ENCODE measurements around the gene NF2.
A peak's percentile ranks its signal among the peaks of the same experiment; 100 is the strongest.
"Not testable (repeated sequence)": the region's sequence is repeated elsewhere in the genome, so short reads cannot be mapped to it uniquely, and the experiment has no call there.

Gene NF2

GRCh38 chr22:29597871-29598683, 5.4 kb upstream of the NF2 start:
- DNase-seq: not testable (repeated sequence)

DNA sequence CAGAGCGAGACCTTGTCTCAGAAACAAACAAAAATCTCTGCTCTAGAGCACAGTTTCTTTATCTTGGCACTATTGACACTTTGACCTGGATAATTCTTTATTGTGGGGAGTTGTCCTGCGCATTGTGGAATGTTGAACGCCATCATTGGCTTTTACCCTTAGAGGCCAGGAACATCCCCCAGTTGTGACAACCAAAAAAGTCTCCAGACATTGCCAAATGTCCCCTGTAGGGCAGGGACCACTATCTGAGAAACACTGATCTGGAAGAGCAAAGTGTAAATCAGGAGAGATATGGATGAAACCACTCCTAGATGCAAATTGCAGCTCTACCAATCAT, 4.8 kb upstream of the NF2 start:
- no peak for DNase-seq

- DNase-seq: peak; percentile 20 to 41
Observed at GRCh38 chr22:29604076-29604360, 585 bp downstream of the NF2 start.

DNA sequence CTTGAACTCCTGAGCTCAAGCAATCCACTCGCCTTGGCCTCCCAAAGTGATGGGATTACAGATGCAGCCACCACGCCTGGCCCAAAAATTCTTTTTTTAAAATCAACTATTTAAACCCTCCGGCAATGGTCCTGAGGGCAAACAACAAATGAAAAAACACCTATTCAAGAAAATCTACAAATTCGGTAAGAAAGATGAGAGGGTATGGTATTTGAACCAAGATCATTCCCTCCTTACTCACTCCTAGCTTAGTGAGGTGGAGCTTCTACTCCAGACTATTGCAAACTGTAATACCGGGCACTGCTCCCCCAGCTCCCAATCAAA, 2.1 kb downstream of the NF2 start:
- DNase-seq: no peak

DNA sequence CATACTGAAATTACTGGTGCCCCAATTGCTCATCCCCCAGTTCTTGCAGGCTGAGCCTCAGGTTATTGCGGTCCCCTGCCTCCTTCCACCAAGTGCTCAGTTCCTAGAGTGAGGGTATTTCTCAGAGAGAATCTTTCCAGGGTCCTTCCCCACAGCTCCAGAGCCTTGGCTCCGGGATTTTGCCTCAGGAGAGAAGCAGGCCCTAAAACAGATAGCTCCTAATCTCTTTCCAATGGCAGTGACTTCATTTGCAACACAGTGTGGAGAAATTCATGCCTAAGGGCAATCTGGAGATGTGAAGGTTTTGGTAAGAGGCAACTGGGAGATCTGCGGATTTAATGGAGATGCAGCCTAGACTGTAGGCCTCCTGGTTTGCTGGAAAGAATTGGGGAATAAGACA, 2.9 kb downstream of the NF2 start:
- DNase-seq: no peak

- no peak for DNase-seq
Observed at GRCh38 chr22:29607426-29607825, 4.0 kb downstream of the NF2 start.

DNA sequence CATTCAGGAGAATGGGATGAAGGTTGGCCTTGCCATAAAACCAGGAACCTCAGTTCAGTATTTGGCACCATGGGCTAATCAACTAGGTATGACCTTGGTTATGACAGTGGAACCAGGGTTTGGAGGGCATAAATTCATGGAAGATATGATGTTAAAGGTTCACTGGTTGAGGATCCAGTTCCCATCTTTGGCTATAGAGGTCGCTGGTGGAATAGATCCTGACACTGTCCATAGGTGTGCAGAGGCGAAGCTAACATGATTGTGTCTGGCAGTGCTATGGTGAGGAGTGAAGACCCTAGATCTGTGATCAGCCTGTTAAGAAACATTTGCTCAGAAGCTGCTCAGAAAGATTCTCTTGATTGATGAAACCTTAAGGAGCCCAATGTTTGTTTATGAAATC, 5.7 kb downstream of the NF2 start:
- DNase-seq: no peak

DNA sequence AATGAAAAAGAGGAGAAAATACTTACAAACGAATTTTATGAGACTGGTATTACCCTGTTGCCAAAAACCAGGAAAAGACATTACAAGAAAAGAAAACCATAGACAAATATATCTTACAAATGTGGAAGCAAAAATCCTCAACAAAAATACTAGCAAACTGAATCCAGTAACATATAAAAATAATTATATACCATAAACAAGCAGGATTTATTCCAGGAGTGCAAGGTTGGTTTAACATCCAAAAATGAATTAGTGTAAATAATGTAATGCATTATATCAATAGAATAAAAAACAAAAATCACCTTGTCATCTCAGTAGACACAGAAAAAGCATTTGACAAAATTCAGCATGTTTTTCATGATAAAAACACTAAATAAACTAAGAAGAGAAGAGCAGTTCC, 7.3 kb downstream of the NF2 start:
- DNase-seq: no peak

DNA sequence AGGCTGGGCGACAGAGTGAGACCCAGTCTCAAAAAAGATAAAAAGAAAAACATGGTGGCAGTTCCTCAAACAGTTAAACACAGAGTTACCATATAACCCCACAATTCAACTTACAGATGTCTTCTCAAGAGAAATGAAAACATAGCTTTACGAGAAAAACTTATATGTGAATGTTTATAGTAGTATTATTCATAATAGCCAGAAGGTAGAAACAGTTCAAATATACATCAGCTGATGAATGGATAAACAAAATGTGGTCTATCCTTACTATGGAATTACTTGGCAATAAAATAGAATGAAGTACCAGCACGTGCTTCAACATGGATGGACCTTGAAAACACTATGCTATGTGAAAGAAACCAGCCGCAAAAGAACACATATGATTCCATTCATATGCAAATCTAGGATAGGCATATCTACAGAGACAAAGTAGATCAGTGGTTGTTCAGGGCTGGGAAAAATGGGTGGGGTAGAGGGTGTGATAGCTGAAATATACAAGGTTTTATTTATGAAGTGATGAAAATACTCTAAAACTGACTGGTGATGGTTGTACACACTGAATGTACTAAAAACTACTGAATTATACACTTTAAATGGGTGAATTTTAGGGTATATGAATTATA, 12.4 kb downstream of the NF2 start:
- no peak for DNase-seq

DNA sequence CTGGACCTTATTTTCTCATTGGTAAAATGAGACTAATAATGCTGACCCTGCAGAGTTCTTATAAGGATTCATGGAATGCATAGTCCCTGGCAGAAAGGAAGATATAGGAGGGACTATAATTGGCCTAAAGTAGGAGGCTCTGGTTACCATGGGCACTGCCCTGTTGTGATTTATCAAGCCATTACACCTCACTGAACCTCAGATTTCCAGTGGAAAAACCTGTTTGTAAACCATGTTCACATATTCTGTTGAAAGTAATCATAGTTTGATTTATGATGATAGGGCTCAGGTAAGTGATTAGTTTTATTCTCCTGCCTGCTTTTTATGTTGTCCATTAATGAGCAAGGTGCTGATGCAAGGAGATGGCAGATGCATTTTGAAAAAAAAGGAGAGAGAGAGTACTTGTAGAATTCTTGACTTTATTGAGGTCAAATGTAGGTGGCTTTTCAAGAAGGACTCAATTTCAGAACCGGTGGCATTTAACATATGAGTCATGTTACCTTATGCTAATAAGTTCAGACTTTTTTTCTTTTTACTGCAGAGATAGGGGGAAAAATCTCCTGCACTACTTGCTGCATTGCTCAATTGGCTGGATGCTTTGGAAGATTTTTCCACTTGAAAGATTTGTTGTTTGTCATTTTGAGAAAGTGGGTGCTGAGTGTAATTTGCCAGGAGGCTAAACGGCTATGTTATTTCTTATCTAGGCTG, 14.6 kb downstream of the NF2 start:
- no peak for DNase-seq

DNA sequence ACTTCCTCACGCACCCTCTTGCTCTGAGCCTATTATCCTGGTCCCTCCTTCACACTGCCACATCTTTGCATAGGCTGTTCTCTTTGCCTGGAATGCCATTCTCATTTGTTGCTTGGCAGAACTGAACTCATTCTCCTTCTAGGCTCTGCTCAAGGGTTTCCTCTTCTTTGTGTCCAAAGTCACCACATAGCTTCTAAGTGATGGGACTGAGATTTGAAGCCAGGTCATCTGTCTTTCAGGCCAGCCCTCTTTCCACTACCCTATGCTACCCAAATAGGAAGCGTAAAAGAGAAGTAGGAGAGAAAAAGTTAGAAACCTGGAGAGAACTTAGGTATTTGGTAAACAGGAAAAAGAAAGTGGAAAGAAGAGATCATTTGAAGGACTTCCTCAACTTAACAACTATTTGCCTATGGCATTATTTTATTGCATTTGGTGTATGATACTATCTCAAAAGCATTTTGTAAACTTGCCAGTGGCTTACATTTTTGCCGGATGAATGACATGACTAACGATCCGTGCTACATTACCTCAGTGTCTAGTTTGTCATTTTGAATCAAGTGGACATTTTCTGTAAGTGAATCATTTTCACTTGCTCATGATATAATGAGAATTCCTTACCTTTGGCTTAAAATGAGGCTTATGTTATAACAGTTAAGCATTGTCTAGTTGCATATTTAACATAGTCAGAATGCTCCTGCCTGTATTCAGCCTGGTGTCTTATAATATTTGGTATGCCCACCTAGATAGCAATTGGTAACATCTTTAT, 18.5 kb downstream of the NF2 start:
- DNase-seq: no peak

GRCh38 chr22:29623059-29623458, 19.6 kb downstream of the NF2 start:
- DNase-seq: no peak

- peak; percentile 51 to 60 for DNase-seq
Observed at GRCh38 chr22:29623553-29624169, 20.2 kb downstream of the NF2 start.

DNA sequence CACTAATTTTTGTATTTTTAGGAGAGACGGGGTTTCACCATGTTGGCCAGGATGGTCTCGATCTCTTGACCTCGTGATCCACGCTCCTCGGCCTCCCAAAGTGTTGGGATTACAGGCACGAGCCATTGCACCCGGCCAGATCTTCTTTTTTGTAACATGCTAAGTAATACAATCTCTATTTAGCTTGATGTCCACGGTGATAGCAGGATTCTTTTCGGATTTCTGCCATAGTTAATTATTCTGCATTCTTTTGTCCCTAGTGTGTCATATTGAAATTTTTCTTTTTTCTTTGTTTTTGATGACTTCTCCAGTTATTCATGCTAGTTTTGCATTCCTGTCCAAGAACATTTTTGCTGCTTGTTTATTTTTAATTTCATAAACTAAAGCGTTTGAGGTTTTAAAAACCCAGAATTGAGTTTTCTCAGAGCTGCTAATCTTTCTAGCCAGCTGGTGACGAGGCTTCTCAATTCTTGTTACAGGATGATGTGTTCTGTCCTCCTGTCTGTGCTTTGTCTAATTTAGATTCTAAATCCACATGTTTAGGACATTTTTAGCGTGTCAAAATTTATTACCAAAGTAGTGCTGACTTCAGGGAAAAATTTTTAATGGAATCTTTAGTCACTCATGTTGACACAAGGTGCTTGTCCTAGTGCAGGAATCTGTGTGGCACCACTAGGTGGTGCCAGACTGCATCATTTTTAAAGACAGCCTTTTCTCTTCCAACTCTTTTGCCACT, 21.8 kb downstream of the NF2 start:
- peak; percentile 66 to 84 for DNase-seq

DNA sequence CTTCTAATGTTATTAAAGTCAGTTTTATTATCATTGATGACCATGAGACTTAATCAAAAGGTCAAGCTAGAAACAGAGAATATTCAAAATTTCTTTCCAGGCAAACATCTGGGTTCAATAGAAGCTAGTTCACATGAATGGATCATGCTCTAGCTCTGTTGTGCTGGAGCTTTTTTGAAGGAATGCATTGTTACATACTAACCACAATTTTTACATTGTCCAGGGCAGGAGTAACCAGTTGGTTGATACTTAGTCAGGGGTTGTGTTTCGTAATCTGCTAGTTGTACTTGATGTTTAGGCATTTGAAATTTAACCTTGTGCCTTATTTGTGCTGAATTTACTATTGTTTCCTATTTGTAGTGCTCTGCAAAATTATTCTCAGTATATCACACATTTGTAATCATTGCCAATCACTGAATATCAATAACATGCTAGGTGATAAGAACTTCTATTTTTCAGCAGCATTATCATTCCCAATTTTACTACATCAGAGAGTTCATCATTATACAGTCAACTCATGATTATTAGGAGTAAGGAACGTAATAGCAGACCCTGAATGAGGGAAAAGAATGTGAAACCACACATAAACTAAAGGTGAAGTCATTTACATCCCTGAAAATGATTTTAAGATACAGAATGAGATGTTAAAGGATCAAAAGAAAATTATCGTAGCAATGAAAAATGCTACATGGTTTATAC, 23.2 kb downstream of the NF2 start:
- no peak for DNase-seq

GRCh38 chr22:29627196-29627535, 23.7 kb downstream of the NF2 start:
- DNase-seq: no peak

- no peak for DNase-seq
Observed at GRCh38 chr22:29628996-29629902, 25.8 kb downstream of the NF2 start.

DNA sequence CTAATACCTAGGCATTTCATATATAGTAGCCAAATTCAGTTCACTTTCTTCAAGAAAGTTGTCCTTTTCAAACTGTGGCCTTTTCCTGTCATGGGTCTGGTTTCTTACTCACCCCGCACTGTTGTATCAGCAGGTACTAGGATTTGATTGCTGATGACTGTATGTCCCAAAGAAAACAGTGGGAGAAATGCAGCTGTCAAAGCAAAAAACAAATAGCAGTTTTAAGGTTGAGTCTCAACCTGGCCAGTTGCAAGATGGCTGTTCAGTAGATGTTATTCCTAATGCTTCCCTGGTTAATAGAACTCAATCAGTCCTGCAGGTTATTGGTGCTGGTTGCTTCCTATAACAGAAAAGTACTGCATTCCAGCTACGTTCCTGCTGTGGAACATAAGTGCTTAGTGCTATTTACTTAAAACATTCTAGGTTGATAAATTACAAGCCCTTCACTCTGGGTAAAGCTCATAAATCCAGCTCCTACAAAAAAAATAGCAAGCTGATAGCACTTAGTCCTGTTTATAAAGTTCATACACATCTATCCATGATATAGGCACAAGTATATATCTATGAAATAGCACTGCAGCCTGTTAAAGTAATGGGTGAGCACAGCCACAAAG, 26.6 kb downstream of the NF2 start:
- no peak for DNase-seq

- DNase-seq: no peak
Observed at GRCh38 chr22:29630987-29631386, 27.6 kb downstream of the NF2 start.

- no peak for DNase-seq
Observed at GRCh38 chr22:29631725-29632124, 28.3 kb downstream of the NF2 start.

GRCh38 chr22:29632672-29633071, 29.2 kb downstream of the NF2 start:
- DNase-seq: no peak

Measured in Kasumi-1 (cell line).